ENCODE data around the gene SPTBN1. TPM values are rescaled to one million over a fixed set of nuclear protein-coding genes. Genes with fewer than 3 reads are reported as not detected.
A peak's percentile ranks its signal among the peaks of the same experiment; 100 is the strongest.

Gene SPTBN1
- total RNA-seq, 2 experiments from 2014 or later = 82.9 to 109 TPM

DNA sequence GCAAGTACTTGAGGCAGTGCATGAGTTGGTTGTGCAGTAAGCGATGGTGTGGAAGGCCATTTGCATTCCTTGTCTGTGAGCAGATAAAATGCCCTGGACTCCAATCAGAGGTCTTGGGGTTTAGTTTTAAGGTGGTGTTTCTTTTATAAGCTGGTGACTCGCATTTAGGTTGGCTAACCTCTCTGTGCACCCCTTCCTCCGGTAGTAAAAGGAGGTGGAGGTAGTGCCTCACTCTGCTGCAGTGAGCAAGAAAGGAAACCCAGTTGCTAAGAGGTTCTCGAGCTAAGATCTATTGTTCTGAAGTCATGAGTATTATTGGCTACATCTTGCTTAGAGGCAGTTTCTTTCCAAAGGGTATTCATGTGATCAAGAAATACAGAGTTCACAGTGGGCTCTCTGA lies 193.1 kb downstream of the SPTBN1 start:
- no peaks in the 10 kb centered on the region for H3K27me3 Mint-ChIP-seq
- no peak overlapping the region for H3K27ac Mint-ChIP-seq
- H3K4me3 Mint-ChIP-seq = no peak overlapping the region
- peaks cover 7% of the 10 kb centered on the region for H3K4me1 Mint-ChIP-seq
- peaks cover 78% of the 10 kb centered on the region for H3K36me3 Mint-ChIP-seq
- no peaks in the 10 kb centered on the region for H3K9me3 Mint-ChIP-seq (ENCODE audit: low read depth)
- CTCF ChIA-PET = no interaction called here
- ATAC-seq (no peak), DNase-seq (no peak)

DNA sequence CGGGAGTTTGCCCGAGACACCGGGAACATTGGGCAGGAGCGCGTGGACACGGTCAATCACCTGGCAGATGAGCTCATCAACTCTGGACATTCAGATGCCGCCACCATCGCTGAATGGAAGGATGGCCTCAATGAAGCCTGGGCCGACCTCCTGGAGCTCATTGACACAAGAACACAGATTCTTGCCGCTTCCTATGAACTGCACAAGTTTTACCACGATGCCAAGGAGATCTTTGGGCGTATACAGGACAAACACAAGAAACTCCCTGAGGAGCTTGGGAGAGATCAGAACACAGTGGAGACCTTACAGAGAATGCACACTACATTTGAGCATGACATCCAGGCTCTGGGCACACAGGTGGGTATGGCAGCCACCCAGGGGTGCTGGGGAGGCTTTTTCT lies 193.5 kb downstream of the SPTBN1 start:
- Mint-ChIP-seq H3K4me3 (no peak overlapping the region), H3K36me3 (peaks cover 78% of the 10 kb centered on the region), H3K4me1 (peaks cover 7% of the 10 kb centered on the region), H3K27me3 (no peaks in the 10 kb centered on the region), H3K27ac (no peak overlapping the region), H3K9me3 (ENCODE audit: low read depth) (no peaks in the 10 kb centered on the region)
- DNase-seq (no peak), ATAC-seq (no peak)
- CTCF ChIA-PET = no interaction called here

DNA sequence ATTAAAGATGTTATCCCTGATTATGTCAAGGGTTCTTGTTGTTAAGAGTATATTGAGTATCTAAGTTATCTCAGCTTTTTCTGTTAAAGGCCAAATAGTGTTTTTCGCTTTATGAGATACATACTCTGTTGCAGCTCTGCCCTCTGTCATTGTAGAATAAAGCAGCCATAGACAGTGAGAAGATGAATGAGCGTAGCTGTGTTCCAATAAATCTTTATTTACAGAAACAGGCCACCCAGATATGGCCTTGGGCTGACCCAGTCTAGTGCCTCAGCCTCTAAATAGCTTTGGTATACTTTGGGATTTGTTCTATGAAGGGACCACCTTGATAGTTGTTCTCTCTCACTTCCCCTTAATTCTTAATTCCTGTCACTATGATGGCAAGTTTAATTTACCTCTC lies 194.5 kb downstream of the SPTBN1 start:
- Mint-ChIP-seq H3K4me3 (no peak overlapping the region), H3K27me3 (no peaks in the 10 kb centered on the region), H3K9me3 (ENCODE audit: low read depth) (no peaks in the 10 kb centered on the region), H3K36me3 (peaks cover 78% of the 10 kb centered on the region), H3K4me1 (peaks cover 7% of the 10 kb centered on the region), H3K27ac (no peak overlapping the region)
- DNase-seq (no peak), ATAC-seq (no peak)
- CTCF ChIA-PET = interaction anchor here (0.6 to 1.7 kb wide), 2 partner anchors 8 to 53 kb away, joined by 3 to 6 read pairs; no protein-coding TSS in a partner anchor

GRCh38 chr2:54651291-54651690 lies 195.2 kb downstream of the SPTBN1 start:
- Mint-ChIP-seq H3K27ac (no peak overlapping the region), H3K4me1 (peaks cover 7% of the 10 kb centered on the region), H3K9me3 (ENCODE audit: low read depth) (no peaks in the 10 kb centered on the region), H3K4me3 (no peak overlapping the region), H3K36me3 (peaks cover 77% of the 10 kb centered on the region), H3K27me3 (no peaks in the 10 kb centered on the region)
- ATAC-seq (no peak), DNase-seq (no peak)
- CTCF ChIA-PET = interaction anchor here (1.7 kb wide), 1 partner anchor 53 kb away, joined by 6 read pairs; no protein-coding TSS in a partner anchor

DNA sequence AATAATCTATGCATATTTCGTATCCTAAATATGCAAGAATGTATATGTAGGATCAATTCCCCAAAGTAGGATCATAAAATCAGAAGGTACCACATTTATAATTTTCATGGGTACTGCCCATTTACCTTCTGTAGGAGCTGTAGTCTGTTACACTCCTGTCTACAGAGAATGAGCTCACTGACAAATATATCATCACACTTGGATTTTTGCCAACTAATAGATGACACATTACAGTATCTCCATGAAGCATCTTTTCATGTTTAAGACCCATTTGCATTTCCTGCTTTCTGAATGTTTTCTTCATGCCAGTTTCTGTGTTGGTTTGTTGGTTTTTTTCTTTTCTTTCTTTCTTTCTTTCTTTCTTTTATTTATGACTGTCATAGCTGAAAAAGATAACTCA lies 196.4 kb downstream of the SPTBN1 start:
- H3K9me3 Mint-ChIP-seq (ENCODE audit: low read depth) = no peaks in the 10 kb centered on the region
- H3K27ac Mint-ChIP-seq = no peak overlapping the region
- H3K36me3 Mint-ChIP-seq = peaks cover 70% of the 10 kb centered on the region
- H3K4me3 Mint-ChIP-seq = no peak overlapping the region
- DNase-seq (no peak), ATAC-seq (peak; percentile 36)
- H3K27me3 Mint-ChIP-seq = no peaks in the 10 kb centered on the region
- H3K4me1 Mint-ChIP-seq = peaks cover 12% of the 10 kb centered on the region
- CTCF ChIA-PET = interaction anchor here (1.2 to 1.7 kb wide), 3 partner anchors 13 to 53 kb away, joined by 3 to 6 read pairs (median 5); no protein-coding TSS in a partner anchor

- no peaks in the 10 kb centered on the region for H3K9me3 Mint-ChIP-seq (ENCODE audit: low read depth)
- peaks cover 69% of the 10 kb centered on the region for H3K36me3 Mint-ChIP-seq
- CTCF ChIA-PET = interaction anchor here (0.9 kb wide), 1 partner anchor 51 kb away, joined by 6 read pairs; no protein-coding TSS in a partner anchor
- DNase-seq (no peak), ATAC-seq (no peak)
- no peaks in the 10 kb centered on the region for H3K27me3 Mint-ChIP-seq
- H3K27ac Mint-ChIP-seq = no peak overlapping the region
- H3K4me1 Mint-ChIP-seq = peaks cover 24% of the 10 kb centered on the region
- no peak overlapping the region for H3K4me3 Mint-ChIP-seq
Measured at GRCh38 chr2:54653572-54654204, 197.6 kb downstream of the SPTBN1 start.

DNA sequence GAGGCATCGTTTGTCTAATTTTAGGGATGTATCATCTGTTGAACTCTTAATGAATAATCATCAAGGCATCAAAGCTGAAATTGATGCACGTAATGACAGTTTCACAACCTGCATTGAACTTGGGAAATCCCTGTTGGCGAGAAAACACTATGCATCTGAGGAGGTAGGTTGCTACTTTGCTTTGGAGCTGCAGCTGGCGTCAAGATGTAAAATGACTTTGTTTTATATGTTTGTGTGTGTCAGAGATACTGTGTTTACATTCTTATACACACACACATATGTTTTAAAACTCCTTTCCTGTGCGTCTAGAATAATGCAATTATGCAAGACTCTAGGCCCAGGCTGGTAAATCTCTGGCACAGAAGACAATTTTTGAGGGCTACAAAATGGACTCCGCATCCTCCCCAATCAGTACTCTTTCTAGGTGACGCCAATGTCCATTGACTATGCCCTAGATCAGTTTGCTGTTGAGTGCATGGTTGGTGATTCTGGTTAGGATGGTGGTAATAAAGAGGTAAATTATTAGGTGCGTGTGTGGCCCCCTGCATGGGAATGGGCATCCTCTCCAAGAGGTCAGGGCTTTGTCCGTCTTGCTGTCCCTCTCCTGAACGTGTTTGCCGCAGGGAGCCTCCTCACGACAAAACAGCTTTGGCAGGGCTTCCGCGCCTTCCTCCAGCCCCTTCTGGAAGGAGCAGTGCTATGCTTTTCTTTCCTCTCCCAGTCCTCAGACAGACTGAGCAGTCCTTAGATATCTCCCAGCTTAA lies 199.1 kb downstream of the SPTBN1 start:
- H3K27ac Mint-ChIP-seq = no peak overlapping the region
- CTCF ChIA-PET = interaction anchor here (0.5 to 4.0 kb wide), 4 partner anchors 10 to 548 kb away, joined by 3 to 31 read pairs (median 3); no protein-coding TSS in a partner anchor
- H3K36me3 Mint-ChIP-seq = peaks cover 68% of the 10 kb centered on the region
- ATAC-seq = no peak
- DNase-seq = no peak
- no peaks in the 10 kb centered on the region for H3K27me3 Mint-ChIP-seq
- H3K9me3 Mint-ChIP-seq (ENCODE audit: low read depth) = no peaks in the 10 kb centered on the region
- H3K4me3 Mint-ChIP-seq = no peak overlapping the region
- H3K4me1 Mint-ChIP-seq = peaks cover 27% of the 10 kb centered on the region

DNA sequence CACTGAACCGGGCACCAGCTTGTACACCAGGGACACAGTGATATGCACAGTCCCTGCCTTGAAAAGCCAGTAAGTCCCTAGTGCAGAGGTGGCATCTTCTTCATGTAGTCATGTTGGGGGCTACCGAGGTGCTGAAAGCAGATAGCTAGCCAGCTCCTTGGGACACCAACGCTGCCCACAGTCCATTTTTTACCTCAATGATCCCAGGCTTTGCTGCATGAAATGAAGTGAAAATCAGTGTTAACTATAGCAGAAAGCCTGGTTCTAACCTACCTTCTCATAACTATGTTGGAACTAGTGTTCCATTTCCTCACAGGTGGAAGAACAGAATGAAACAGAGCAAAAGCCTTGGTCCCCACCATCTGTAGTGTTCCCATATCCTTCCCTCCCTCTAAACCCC lies 200.7 kb downstream of the SPTBN1 start:
- Mint-ChIP-seq H3K9me3 (ENCODE audit: low read depth) (no peaks in the 10 kb centered on the region), H3K36me3 (peaks cover 73% of the 10 kb centered on the region), H3K4me1 (peaks cover 27% of the 10 kb centered on the region), H3K27ac (no peak overlapping the region), H3K27me3 (no peaks in the 10 kb centered on the region), H3K4me3 (no peak overlapping the region)
- no peak for DNase-seq
- CTCF ChIA-PET = interaction anchor here (0.6 to 4.0 kb wide), 13 partner anchors 8 to 555 kb away, joined by 3 to 31 read pairs (median 6); no protein-coding TSS in a partner anchor
- no peak for ATAC-seq

GRCh38 chr2:54657664-54658083 lies 201.5 kb downstream of the SPTBN1 start:
- Mint-ChIP-seq H3K27ac (no peak overlapping the region), H3K4me3 (no peak overlapping the region), H3K27me3 (no peaks in the 10 kb centered on the region), H3K4me1 (peaks cover 22% of the 10 kb centered on the region), H3K9me3 (ENCODE audit: low read depth) (no peaks in the 10 kb centered on the region), H3K36me3 (peaks cover 75% of the 10 kb centered on the region)
- DNase-seq (peak; percentile 52), ATAC-seq (no peak)
- CTCF ChIA-PET = interaction anchor here (1.0 to 4.0 kb wide), 18 partner anchors 8 to 181 kb away, joined by 3 to 31 read pairs (median 6); no protein-coding TSS in a partner anchor

DNA sequence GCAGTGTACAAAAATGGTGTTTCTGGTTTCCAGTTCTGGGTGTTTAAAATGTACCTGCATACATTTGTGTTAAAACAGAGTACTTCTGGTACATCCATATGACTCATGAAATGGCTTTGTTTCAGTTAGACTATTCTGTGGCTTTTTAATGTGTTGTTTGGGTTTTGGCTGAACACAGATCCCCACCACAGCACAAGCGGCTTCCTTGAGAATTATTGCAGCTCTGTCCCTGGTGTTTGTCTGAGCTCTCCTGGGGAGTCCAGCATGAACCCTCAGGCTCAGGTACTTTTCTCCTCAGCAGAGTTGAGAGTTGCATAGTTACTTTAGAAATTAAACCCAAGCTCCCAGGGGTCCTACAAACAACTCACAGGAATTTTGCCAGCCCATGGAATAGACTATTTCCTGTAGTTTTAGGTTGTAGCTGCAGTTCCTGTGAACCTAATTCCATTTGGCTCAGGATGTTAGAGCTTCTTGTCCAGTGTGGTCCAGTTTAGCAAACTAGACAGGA lies 202.5 kb downstream of the SPTBN1 start:
- Mint-ChIP-seq H3K27ac (peak overlapping the region; percentile 71), H3K9me3 (ENCODE audit: low read depth) (no peaks in the 10 kb centered on the region), H3K36me3 (peaks cover 73% of the 10 kb centered on the region), H3K27me3 (no peaks in the 10 kb centered on the region), H3K4me1 (peaks cover 21% of the 10 kb centered on the region), H3K4me3 (no peak overlapping the region)
- ATAC-seq (peak; percentile 79), DNase-seq (peak; percentile 66)
- CTCF ChIA-PET = interaction anchor here (0.6 to 4.0 kb wide), 14 partner anchors 8 to 510 kb away, joined by 3 to 31 read pairs (median 4); no protein-coding TSS in a partner anchor

DNA sequence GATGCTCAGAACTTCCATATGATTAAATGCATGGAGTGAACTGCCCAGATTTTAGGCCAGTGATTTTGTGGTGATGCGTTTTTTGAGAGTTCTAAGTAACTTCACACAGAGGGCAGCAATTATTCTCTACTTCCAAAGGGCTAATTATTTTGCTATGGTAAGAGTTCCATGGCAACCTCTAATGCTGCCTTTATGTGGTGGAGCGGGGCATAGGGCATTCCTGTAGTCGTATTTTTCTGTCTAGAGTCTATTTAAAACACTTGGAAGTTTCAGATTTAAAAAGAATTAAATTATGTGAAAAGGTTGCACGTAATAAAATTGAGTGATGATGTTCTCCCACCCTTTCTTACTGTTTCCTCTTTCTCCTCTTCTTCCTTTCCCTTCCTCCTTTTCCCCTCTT lies 203.4 kb downstream of the SPTBN1 start:
- ATAC-seq = no peak
- H3K4me3 Mint-ChIP-seq = no peak overlapping the region
- no peaks in the 10 kb centered on the region for H3K27me3 Mint-ChIP-seq
- CTCF ChIA-PET = interaction anchor here (1.6 kb wide), 1 partner anchor 20 kb away, joined by 17 read pairs; no protein-coding TSS in a partner anchor
- no peaks in the 10 kb centered on the region for H3K9me3 Mint-ChIP-seq (ENCODE audit: low read depth)
- DNase-seq = no peak
- no peak overlapping the region for H3K27ac Mint-ChIP-seq
- H3K4me1 Mint-ChIP-seq = peaks cover 21% of the 10 kb centered on the region
- H3K36me3 Mint-ChIP-seq = peaks cover 73% of the 10 kb centered on the region

DNA sequence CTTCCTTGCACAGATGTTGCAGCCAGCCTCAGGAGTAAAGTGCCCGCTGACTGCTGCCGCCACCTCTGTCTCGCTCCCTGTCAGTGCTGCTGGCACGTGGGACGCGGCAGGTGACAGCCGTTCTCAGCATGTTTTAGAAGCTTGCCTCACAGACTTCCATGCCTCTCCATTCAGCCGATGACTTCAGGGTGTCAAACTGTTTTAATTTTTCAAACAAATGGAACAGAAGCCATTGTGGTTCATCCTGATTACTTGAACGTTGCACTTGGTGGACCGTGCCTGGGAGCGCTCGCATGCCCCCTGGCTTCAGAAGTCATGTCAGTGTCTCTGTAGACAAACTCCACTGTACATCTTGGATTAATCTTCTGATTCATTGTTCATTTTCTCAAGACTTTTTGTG lies 204.6 kb downstream of the SPTBN1 start:
- Mint-ChIP-seq H3K9me3 (ENCODE audit: low read depth) (no peaks in the 10 kb centered on the region), H3K36me3 (peaks cover 73% of the 10 kb centered on the region), H3K4me3 (no peak overlapping the region), H3K27ac (no peak overlapping the region), H3K4me1 (peaks cover 29% of the 10 kb centered on the region), H3K27me3 (no peaks in the 10 kb centered on the region)
- no peak for DNase-seq
- no peak for ATAC-seq
- CTCF ChIA-PET = interaction anchor here (0.9 to 2.1 kb wide), 4 partner anchors 12 to 138 kb away, joined by 3 to 6 read pairs (median 4); no protein-coding TSS in a partner anchor

DNA sequence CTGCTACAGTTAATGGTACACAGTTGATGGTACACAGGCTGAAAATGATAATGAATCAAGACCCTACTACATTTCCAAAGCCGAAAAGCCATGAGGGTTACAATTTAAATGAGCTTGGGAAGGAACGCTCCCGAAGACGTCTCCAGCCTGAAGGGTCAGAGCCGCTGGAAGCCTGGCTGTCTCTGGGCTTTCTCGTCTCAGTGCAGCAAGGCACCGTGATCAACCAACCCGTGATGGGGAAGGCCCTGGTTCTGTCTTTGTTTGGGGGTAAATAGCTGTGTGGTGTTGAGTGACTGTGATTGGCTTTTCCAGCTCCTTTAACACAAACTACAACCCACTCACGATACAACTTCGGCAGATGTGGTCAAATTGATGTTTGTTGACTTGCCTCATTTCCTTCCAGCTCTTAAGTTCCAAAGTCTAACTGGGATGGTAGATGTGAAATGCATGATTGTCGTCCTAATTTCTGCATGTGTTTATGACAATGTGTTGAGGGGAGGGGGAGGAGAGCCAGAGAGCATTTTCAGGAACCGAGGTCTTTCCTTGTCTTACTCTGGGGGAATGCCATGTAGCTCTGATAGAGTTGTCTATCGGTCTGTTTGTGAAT lies 207.4 kb downstream of the SPTBN1 start:
- H3K27ac Mint-ChIP-seq = no peak overlapping the region
- H3K9me3 Mint-ChIP-seq (ENCODE audit: low read depth) = no peaks in the 10 kb centered on the region
- H3K4me3 Mint-ChIP-seq = no peak overlapping the region
- peaks cover 22% of the 10 kb centered on the region for H3K4me1 Mint-ChIP-seq
- H3K27me3 Mint-ChIP-seq = no peaks in the 10 kb centered on the region
- ATAC-seq = no peak
- H3K36me3 Mint-ChIP-seq = peaks cover 75% of the 10 kb centered on the region
- CTCF ChIA-PET = interaction anchor here (0.8 to 6.5 kb wide), 5 partner anchors 10 to 175 kb away, joined by 3 to 87 read pairs (median 4); no protein-coding TSS in a partner anchor
- DNase-seq = no peak

Data from activated CD8-positive, alpha-beta memory T cell treated with anti-CD3 and anti-CD28 coated beads, Interleukin-2, amount 10 ng/mL, durations not matched to agents 7 days and 5 days (primary cell).